Osteoblast (primary cell): Measurements from ENCODE around the gene PPA2. TPM values are rescaled to one million over a fixed set of nuclear protein-coding genes. Genes with fewer than 3 reads are reported as not detected.

Source experiments
- DNase-seq: peaks from one replicate; pipeline ENCODE4 v3.0.0; 2011; ENCODE audit warnings: low spot score, mixed read lengths; ENCODE audit not compliant: insufficient read length; ENCODE audit errors: missing footprints
- H2AFZ ChIP-seq: 2 replicates; pipeline ENCODE4 v1.6.0; 2011; ENCODE audit warnings: mild to moderate bottlenecking, low read length
- H3K27ac ChIP-seq: 2 replicates; pipeline ENCODE4 v1.5.1; 2011; ENCODE audit warnings: mild to moderate bottlenecking, low read depth, low read length, moderate library complexity
- H3K27me3 ChIP-seq: 2 replicates; pipeline ENCODE4 v1.6.0; 2012; ENCODE audit warnings: mild to moderate bottlenecking, control low read depth, inconsistent platforms, low read length, moderate library complexity; ENCODE audit not compliant: insufficient read depth
- H3K36me3 ChIP-seq: 2 replicates; pipeline ENCODE4 v1.5.1; 2011; ENCODE audit warnings: mild to moderate bottlenecking, low read length, control low read depth, moderate library complexity; ENCODE audit not compliant: insufficient read depth
- H3K4me1 ChIP-seq: 2 replicates; pipeline ENCODE4 v1.5.1; 2011; ENCODE audit warnings: mild to moderate bottlenecking, low read length, control low read depth, moderate library complexity; ENCODE audit not compliant: insufficient read depth
- H3K4me2 ChIP-seq: 2 replicates; pipeline ENCODE4 v1.6.0; 2011; ENCODE audit warnings: mild to moderate bottlenecking, low read length; ENCODE audit not compliant: insufficient read depth
- H3K4me3 ChIP-seq: fragments of 200-600 bp; sonication (generic); 3 replicates; pipeline ENCODE4 v1.5.1; 2012; ENCODE audit warnings: mild to moderate bottlenecking, low read length, inconsistent platforms; ENCODE audit not compliant: insufficient read depth
- H3K79me2 ChIP-seq: 2 replicates; pipeline ENCODE4 v1.6.0; 2012; ENCODE audit warnings: mild to moderate bottlenecking, low read length, control low read depth, inconsistent platforms; ENCODE audit not compliant: insufficient read depth
- H3K9me3 ChIP-seq: 2 replicates; pipeline ENCODE4 v1.5.1; 2011; ENCODE audit warnings: low read depth, low read length, control low read depth
- H4K20me1 ChIP-seq: 2 replicates; pipeline ENCODE4 v1.6.0; 2012; ENCODE audit warnings: mild to moderate bottlenecking, low read length, control low read depth; ENCODE audit not compliant: insufficient read depth
- total RNA-seq: library from RNA; depleted of rRNA; stranded (reverse); fragments of >200 nt; gene quantifications from 2 replicates; pipeline ENCODE4 v1.2.3, GENCODE V29; 2012
- TF ChIP-seq, protein P1 (sequence below): IDR thresholded peaks from 2 replicates; pipeline ENCODE4 v1.5.1; 2011; ENCODE audit warnings: mild to moderate bottlenecking, low read depth, low read length, moderate library complexity; ENCODE audit errors: extremely low read depth

PPA2 gene
- total RNA-seq, 1 donor, result 67.0 TPM

DNA sequence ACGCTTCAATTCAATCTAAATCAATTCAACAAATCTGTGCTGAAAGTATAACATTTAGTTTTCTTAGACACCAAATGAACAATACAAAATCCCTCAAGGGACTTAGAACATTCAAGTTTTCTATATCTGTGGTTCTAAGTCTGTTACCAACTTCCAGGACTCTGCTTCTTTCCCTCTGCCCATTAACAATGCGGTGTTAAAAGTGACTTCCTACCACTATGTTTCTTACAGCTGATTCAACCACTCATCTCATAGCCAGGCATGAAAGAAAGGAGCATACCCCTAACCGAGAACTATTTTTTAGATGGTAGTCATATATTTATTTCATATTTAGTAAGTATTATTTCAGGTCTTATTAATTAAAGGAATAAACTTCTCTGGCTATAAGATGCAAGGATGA lies 38.9 kb downstream of the PPA2 start:
- no peak for DNase-seq
- H3K9me3 ChIP-seq, result no peaks in the 10 kb centered on the region
- peaks cover 5% of the 10 kb centered on the region for H3K36me3 ChIP-seq
- no peaks in the 10 kb centered on the region for H3K4me1 ChIP-seq
- H2AFZ ChIP-seq, result no peak overlapping the region
- H3K79me2 ChIP-seq, result no peaks in the 10 kb centered on the region
- H3K27me3 ChIP-seq, result no peaks in the 10 kb centered on the region
- no peaks in the 10 kb centered on the region for H4K20me1 ChIP-seq
- H3K4me2 ChIP-seq, result no peak overlapping the region
- TF ChIP-seq, protein P1, sequence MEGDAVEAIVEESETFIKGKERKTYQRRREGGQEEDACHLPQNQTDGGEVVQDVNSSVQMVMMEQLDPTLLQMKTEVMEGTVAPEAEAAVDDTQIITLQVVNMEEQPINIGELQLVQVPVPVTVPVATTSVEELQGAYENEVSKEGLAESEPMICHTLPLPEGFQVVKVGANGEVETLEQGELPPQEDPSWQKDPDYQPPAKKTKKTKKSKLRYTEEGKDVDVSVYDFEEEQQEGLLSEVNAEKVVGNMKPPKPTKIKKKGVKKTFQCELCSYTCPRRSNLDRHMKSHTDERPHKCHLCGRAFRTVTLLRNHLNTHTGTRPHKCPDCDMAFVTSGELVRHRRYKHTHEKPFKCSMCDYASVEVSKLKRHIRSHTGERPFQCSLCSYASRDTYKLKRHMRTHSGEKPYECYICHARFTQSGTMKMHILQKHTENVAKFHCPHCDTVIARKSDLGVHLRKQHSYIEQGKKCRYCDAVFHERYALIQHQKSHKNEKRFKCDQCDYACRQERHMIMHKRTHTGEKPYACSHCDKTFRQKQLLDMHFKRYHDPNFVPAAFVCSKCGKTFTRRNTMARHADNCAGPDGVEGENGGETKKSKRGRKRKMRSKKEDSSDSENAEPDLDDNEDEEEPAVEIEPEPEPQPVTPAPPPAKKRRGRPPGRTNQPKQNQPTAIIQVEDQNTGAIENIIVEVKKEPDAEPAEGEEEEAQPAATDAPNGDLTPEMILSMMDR, result no peak
- H3K27ac ChIP-seq, result no peak overlapping the region
- no peak overlapping the region for H3K4me3 ChIP-seq

DNA sequence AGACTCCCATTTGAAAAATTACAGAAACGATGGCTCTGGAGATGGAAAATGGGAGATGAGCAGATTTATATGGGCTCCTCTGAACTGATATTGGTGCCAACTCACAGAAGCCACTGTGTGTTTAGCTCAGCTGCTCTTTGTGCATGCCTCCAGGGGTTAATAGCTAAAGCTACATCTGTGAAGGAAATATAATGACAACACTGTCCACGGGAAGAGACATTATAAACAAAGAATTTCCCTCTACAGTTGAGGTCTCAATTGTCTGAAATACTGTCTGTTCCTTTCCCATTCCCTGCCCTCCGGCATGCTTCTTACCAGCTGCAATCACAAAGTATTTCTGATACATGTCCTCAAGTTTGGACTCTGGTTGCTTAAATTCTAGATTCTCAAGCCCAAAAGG lies 40.4 kb downstream of the PPA2 start:
- H3K4me1 ChIP-seq, result no peaks in the 10 kb centered on the region
- DNase-seq, result no peak
- no peak overlapping the region for H3K4me3 ChIP-seq
- H3K79me2 ChIP-seq, result no peaks in the 10 kb centered on the region
- H3K36me3 ChIP-seq, result peaks cover 5% of the 10 kb centered on the region
- no peak overlapping the region for H3K27ac ChIP-seq
- TF ChIP-seq, protein P1, result no peak
- no peaks in the 10 kb centered on the region for H3K27me3 ChIP-seq
- no peak overlapping the region for H3K4me2 ChIP-seq
- H4K20me1 ChIP-seq, result no peaks in the 10 kb centered on the region
- no peaks in the 10 kb centered on the region for H3K9me3 ChIP-seq
- H2AFZ ChIP-seq, result no peak overlapping the region

DNA sequence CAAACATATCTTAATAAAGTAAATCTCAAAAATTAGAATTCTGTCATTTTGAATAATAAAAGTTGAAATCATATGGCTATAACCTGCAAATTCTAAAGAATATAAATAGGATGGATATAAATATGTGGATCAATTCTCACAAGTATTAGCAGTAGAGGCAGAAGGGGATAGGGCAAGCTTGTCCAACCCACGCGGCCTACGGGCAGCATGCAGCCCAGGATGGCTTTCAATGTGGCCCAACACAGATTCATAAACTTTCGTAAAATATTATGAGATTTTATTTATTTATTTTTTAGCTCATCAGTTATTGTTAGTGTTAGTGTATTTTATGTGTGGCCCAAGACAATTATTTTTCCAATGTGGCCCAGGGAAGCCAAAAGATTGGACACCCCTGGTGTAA lies 41.4 kb downstream of the PPA2 start:
- Histone ChIP-seq H3K4me2 (no peak overlapping the region), H3K4me1 (no peaks in the 10 kb centered on the region), H3K79me2 (no peaks in the 10 kb centered on the region), H4K20me1 (no peaks in the 10 kb centered on the region), H3K27me3 (no peaks in the 10 kb centered on the region), H3K36me3 (peaks cover 5% of the 10 kb centered on the region), H3K27ac (no peak overlapping the region), H2AFZ (no peak overlapping the region), H3K4me3 (no peak overlapping the region), H3K9me3 (no peaks in the 10 kb centered on the region)
- no peak for DNase-seq
- TF ChIP-seq, protein P1, result no peak

DNA sequence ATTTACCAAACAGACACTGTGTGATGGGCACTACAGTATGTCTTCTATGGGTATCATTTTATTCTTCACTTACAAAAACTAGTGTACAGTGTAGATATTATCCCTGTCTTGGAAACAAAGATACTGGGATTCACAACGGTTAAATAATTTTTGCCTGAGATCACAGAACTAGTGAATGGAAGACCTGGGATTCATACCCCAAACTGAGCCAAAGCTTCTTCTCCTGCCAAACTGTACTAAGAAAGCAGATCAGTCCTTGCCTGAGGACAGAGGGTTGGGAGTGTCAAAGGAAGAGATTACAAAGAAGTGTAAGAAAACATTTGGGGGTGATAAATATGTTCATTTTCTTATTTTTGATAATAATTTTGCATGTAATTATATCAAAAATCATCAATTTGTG lies 43.1 kb downstream of the PPA2 start:
- DNase-seq, result no peak
- Histone ChIP-seq H3K4me2 (no peak overlapping the region), H3K4me3 (no peak overlapping the region), H4K20me1 (no peaks in the 10 kb centered on the region), H3K4me1 (no peaks in the 10 kb centered on the region), H2AFZ (no peak overlapping the region), H3K79me2 (no peaks in the 10 kb centered on the region), H3K27me3 (no peaks in the 10 kb centered on the region), H3K27ac (no peak overlapping the region), H3K36me3 (peaks cover 5% of the 10 kb centered on the region), H3K9me3 (no peaks in the 10 kb centered on the region)
- TF ChIP-seq, protein P1, result no peak
